ENCODE measurements around the gene CRIP1.

GRCh38 chr14:105517096-105517495 is 30.4 kb downstream of the CRIP1 start:
- TF ChIP-seq EZH2 (IDR thresholded peaks at IDR 0.05; ENCODE audit: borderline replicate concordance) (no peak), EZH2phosphoT487 (IDR thresholded peaks at IDR 0.05; ENCODE audit: low read depth, severe bottlenecking, unreplicated experiment) (no peak)
- TF ChIP-seq, protein P1, sequence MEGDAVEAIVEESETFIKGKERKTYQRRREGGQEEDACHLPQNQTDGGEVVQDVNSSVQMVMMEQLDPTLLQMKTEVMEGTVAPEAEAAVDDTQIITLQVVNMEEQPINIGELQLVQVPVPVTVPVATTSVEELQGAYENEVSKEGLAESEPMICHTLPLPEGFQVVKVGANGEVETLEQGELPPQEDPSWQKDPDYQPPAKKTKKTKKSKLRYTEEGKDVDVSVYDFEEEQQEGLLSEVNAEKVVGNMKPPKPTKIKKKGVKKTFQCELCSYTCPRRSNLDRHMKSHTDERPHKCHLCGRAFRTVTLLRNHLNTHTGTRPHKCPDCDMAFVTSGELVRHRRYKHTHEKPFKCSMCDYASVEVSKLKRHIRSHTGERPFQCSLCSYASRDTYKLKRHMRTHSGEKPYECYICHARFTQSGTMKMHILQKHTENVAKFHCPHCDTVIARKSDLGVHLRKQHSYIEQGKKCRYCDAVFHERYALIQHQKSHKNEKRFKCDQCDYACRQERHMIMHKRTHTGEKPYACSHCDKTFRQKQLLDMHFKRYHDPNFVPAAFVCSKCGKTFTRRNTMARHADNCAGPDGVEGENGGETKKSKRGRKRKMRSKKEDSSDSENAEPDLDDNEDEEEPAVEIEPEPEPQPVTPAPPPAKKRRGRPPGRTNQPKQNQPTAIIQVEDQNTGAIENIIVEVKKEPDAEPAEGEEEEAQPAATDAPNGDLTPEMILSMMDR (IDR thresholded peaks at IDR 0.05; ENCODE audit: poor library complexity) = no peak
